GM18951 (cell line): ENCODE results near the gene OXT.

Experiments used
- POLR2A ChIP-seq: IDR thresholded peaks from 4 replicates; pipeline ENCODE4 v1.6.1; 2011; ENCODE audit warnings: mild to moderate bottlenecking; ENCODE audit not compliant: insufficient read length, insufficient read depth; ENCODE audit errors: extremely low read depth
- in situ Hi-C: fragments of 300-500 bp; cut with MboI; formaldehyde crosslinking; loops from one replicate; pipeline ENCODE4 v1.12.0; 2022; ENCODE audit warnings: low sequenced_read_pairs, mixed read lengths, inconsistent platforms; ENCODE audit not compliant: unreplicated experiment

The OXT gene

DNA sequence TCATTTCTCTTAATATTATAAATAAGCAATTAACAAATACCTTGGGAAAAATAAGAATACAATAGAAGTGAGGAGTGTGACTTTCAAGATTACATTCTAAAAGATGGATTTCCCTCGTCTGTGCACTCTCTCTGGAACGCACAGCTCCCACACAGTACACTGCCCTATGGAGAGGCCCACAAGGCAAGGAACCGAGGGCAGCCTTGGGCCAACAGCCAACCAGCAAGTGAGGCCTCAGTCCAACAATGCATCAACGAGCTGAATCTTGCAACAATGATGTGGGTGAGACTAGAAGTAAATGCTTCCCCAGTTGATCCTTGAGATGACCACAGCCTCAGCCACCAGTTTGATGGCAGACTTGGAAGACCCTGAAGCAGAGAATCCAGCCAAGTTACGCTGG, 47.6 kb downstream of the OXT start:
- TF ChIP-seq POLR2A: no peak
- in situ Hi-C loops: no loop called here

DNA sequence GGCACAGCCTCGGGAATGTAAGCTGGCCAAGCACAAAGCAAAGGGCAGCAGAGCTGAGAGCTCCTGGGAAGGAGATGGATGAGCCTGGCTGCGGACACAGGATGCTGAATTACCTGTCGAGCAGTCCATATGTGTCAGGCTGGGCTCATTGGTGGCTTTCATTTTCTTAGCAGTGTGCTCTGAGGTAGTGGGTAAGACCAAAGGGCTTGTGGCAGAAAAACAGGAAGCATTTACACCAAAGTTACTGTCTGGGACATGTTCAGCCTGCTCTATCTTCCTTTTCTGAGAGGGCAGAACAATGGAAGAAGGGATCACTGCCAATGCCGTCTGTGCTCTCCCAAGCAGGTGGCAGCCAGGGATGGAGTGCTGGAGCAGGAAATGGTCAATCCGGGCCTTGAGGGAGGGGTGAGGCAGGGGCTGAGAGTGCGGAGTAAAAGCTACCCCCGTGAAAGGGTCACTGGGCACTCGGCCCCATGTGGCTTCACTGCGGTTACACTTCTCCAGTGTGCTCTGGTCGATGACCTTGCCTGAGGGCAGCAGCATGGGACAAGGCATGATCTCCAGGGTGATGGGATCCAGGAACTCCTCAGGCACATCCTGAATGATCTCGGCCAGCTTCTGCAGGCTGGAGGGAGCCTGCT, 50.0 kb downstream of the OXT start:
- in situ Hi-C loops: no loop called here
- TF ChIP-seq POLR2A: no peak
